Activated CD8-positive, alpha-beta memory T cell treated with anti-CD3 and anti-CD28 coated beads for 24 hours (primary cell): ENCODE results near the gene DCC.

ENCODE experiments used
- DNase-seq: peaks from one replicate; pipeline ENCODE4 v3.0.0-alpha.2; 2020

Gene DCC

GRCh38 chr18:53254265-53254664, 914.3 kb downstream of the DCC start:
- no peak for DNase-seq

GRCh38 chr18:53261241-53261640, 921.2 kb downstream of the DCC start:
- DNase-seq, result no peak

GRCh38 chr18:53266850-53267249, 926.9 kb downstream of the DCC start:
- DNase-seq, result no peak

GRCh38 chr18:53268455-53268854, 928.5 kb downstream of the DCC start:
- no peak for DNase-seq

- DNase-seq, result no peak
Observed at GRCh38 chr18:53281406-53281805, 941.4 kb downstream of the DCC start.

- DNase-seq, result no peak
Observed at GRCh38 chr18:53283708-53284107, 943.7 kb downstream of the DCC start.

GRCh38 chr18:53305461-53305860, 965.5 kb downstream of the DCC start:
- no peak for DNase-seq

GRCh38 chr18:53319628-53320027, 979.6 kb downstream of the DCC start:
- no peak for DNase-seq

- DNase-seq, result no peak
Observed at GRCh38 chr18:53322163-53322562, 982.2 kb downstream of the DCC start.

- no peak for DNase-seq
Observed at GRCh38 chr18:53324353-53324752, 984.4 kb downstream of the DCC start.

- no peak for DNase-seq
Observed at GRCh38 chr18:53360501-53361443, 1020.8 kb downstream of the DCC start.

- DNase-seq, result no peak
Observed at GRCh38 chr18:53375621-53376020, 1035.6 kb downstream of the DCC start.

- DNase-seq, result no peak
Observed at GRCh38 chr18:53380063-53380639, 1040.2 kb downstream of the DCC start.

GRCh38 chr18:53382870-53383269, 1042.9 kb downstream of the DCC start:
- DNase-seq, result no peak

- no peak for DNase-seq
Observed at GRCh38 chr18:53385889-53386288, 1045.9 kb downstream of the DCC start.

- no peak for DNase-seq
Observed at GRCh38 chr18:53387581-53387980, 1047.6 kb downstream of the DCC start.

- no peak for DNase-seq
Observed at GRCh38 chr18:53402670-53403069, 1062.7 kb downstream of the DCC start.

GRCh38 chr18:53408271-53408670, 1068.3 kb downstream of the DCC start:
- DNase-seq, result no peak

GRCh38 chr18:53411511-53411910, 1071.5 kb downstream of the DCC start:
- DNase-seq, result no peak

- DNase-seq, result no peak
Observed at GRCh38 chr18:53417003-53417402, 1077.0 kb downstream of the DCC start.

- no peak for DNase-seq
Observed at GRCh38 chr18:53421869-53422268, 1081.9 kb downstream of the DCC start.

GRCh38 chr18:53422896-53423295, 1082.9 kb downstream of the DCC start:
- no peak for DNase-seq

GRCh38 chr18:53426666-53427184, 1086.7 kb downstream of the DCC start:
- DNase-seq, result no peak

- no peak for DNase-seq
Observed at GRCh38 chr18:53441761-53442414, 1101.9 kb downstream of the DCC start.
